HepG2 (cell line): Measurements from ENCODE around the gene EVI5. TPM values are rescaled to one million over a fixed set of nuclear protein-coding genes. Genes with fewer than 3 reads are reported as not detected.

Experiments
- ATAC-seq: fragments of 200-7000 bp; cut with Tn5 transposase; 3 replicates; pipeline ENCODE4 v1.9.1; 2020; ENCODE audit warnings: mild to moderate bottlenecking, moderate library complexity
- BruUV-seq: library from RNA; stranded (reverse); fragments of 400-500 nt; replicated peaks from 2 replicates; lab custom pipeline; 2021; lab: Mats Ljungman, UMichigan
- CTCF ChIA-PET: fragments of 300-600 bp; formaldehyde crosslinking; extraction: SDS; loops from one replicate; lab custom pipeline; 2021; ENCODE audit warnings: low total read pairs, inconsistent platforms, low intra/inter-chr PET ratio; lab: Yijun Ruan, JAX
- POLR2A ChIA-PET: fragments of 350-600 bp; sonication (Branson Sonifier 250); formaldehyde crosslinking; loops from one replicate; lab custom pipeline; 2020; ENCODE audit warnings: antibody characterized with exemption, inconsistent platforms; lab: Yijun Ruan, JAX
- DNase-seq: peaks from one replicate; pipeline ENCODE4 v3.0.0-alpha.2; 2015; ENCODE audit warnings: low spot score
- FAIRE-seq: peaks from 3 replicates; lab custom pipeline; 2011; peaks lifted over from hg19 to GRCh38; lab: Jason Lieb, UNC
- H2AFZ ChIP-seq: one replicate; pipeline ENCODE4 v1.6.1; 2011; ENCODE audit warnings: low read length, inconsistent platforms
- H3K27ac ChIP-seq: fragments of 300-600 bp; 3 replicates; pipeline ENCODE4 v1.8.0; 2011; ENCODE audit warnings: mixed run types, mild to moderate bottlenecking, mixed read lengths, low read length, inconsistent platforms; ENCODE audit not compliant: insufficient read depth; ENCODE audit errors: extremely low read length
- H3K27me3 ChIP-seq, 2 experiments: fragments of 200-600 bp in 1 of 2; 2 replicates in 1 of 2; 3 replicates in 1 of 2; pipeline versions ENCODE4 v1.6.0 to v1.8.0; 2011; ENCODE audit warnings: low read length in 2 of 2, mild to moderate bottlenecking in 2 of 2, moderate library complexity in 2 of 2, inconsistent platforms in 1 of 2; ENCODE audit not compliant: insufficient read depth in 2 of 2, control insufficient read depth in 1 of 2
- H3K36me3 ChIP-seq, 2 experiments: fragments of 200-600 bp in 1 of 2; replicated peaks in 1 of 2; 2 replicates in 1 of 2; 3 replicates in 1 of 2; pipeline versions ENCODE4 v1.5.1 to v1.8.0; 2011; ENCODE audit warnings: low read length in 2 of 2, inconsistent platforms in 1 of 2; ENCODE audit not compliant: insufficient read depth in 2 of 2, control insufficient read depth in 1 of 2
- H3K4me1 ChIP-seq: 2 replicates; pipeline ENCODE4 v1.5.1; 2012; ENCODE audit warnings: low read length, inconsistent platforms; ENCODE audit not compliant: insufficient read depth
- H3K4me2 ChIP-seq: 2 replicates; pipeline ENCODE4 v1.6.0; 2011; ENCODE audit warnings: low read depth, low read length, inconsistent platforms
- H3K4me3 ChIP-seq, 3 experiments: fragments of 200-600 bp in 1 of 3; sonication (generic), shearing (Covaris generic) in 1 of 3; replicated peaks in 1 of 3; 2 replicates each; pipeline ENCODE4 v1.5.1; 2011 to 2016; ENCODE audit warnings: low read length in 3 of 3, inconsistent platforms in 2 of 3, low read depth in 2 of 3, mild to moderate bottlenecking in 2 of 3, control low read depth in 1 of 3, mixed read lengths in 1 of 3; ENCODE audit not compliant: insufficient read depth in 1 of 3
- H3K79me2 ChIP-seq: one replicate; pipeline ENCODE4 v1.6.1; 2011; ENCODE audit warnings: low read length, inconsistent platforms; ENCODE audit not compliant: insufficient read depth
- H3K9ac ChIP-seq: 2 replicates; pipeline ENCODE4 v1.6.0; 2011; ENCODE audit warnings: mild to moderate bottlenecking, low read depth, low read length, inconsistent platforms; ENCODE audit not compliant: insufficient read depth
- H3K9me3 ChIP-seq: 2 replicates; pipeline ENCODE4 v1.5.1; 2012; ENCODE audit warnings: mild to moderate bottlenecking, low read length
- H4K20me1 ChIP-seq: 2 replicates; pipeline ENCODE4 v1.6.0; 2011; ENCODE audit warnings: inconsistent platforms, mild to moderate bottlenecking, low read length, moderate library complexity; ENCODE audit not compliant: insufficient read depth
- CEBPG ChIP-seq: IDR thresholded peaks from 2 replicates; pipeline ENCODE4 v1.6.1; 2016
- MAZ ChIP-seq, 2 experiments: sonication (generic) in 1 of 2; formaldehyde crosslinking in 1 of 2; IDR thresholded peaks; 2 replicates each; pipeline versions ENCODE4 v1.5.0 to v1.6.1; 2012 to 2020; ENCODE audit warnings: low read depth in 2 of 2, mild to moderate bottlenecking in 2 of 2, borderline replicate concordance in 1 of 2, improper control_type of control experiment in 1 of 2, low read length in 1 of 2, missing genetic modification reagents in 1 of 2, moderate library complexity in 1 of 2
- MBD4 ChIP-seq: IDR thresholded peaks from 2 replicates; pipeline ENCODE4 v1.6.1; 2012; ENCODE audit warnings: low read length, inconsistent platforms, borderline replicate concordance
- NFYB ChIP-seq: sonication (generic); formaldehyde crosslinking; IDR thresholded peaks from 2 replicates; pipeline ENCODE4 v1.4.0; 2020; ENCODE audit warnings: missing genetic modification reagents
- PCBP1 ChIP-seq: fragments of 200-400 bp; formaldehyde crosslinking; IDR thresholded peaks from 2 replicates; pipeline ENCODE4 v1.6.1; 2017; ENCODE audit warnings: mild to moderate bottlenecking, low read depth, low read length, borderline replicate concordance
- ZNF263 ChIP-seq: sonication (generic); formaldehyde crosslinking; IDR thresholded peaks from 2 replicates; pipeline ENCODE4 v1.4.0; 2020; ENCODE audit warnings: missing genetic modification reagents
- ZNF589 ChIP-seq: sonication (generic); formaldehyde crosslinking; conservative IDR thresholded peaks from 2 replicates; pipeline ENCODE4 v1.8.0; 2022; ENCODE audit warnings: mild to moderate bottlenecking, moderate library complexity, missing genetic modification reagents
- ZNF883 ChIP-seq: sonication (generic); formaldehyde crosslinking; IDR thresholded peaks from 2 replicates; pipeline ENCODE4 v1.5.1; 2020; ENCODE audit warnings: mild to moderate bottlenecking, missing genetic modification reagents; ENCODE audit errors: not compliant biosample characterization
- WGBS: methylation state at CpG from one replicate; pipeline ENCODE4 v1.1.6; 2017; ENCODE audit warnings: low lambda C conversion rate; 5-methylcytosine and 5-hydroxymethylcytosine counted together
- in situ Hi-C: cut with HindIII; loops from 2 replicates; pipeline ENCODE4 v1.10.0; 2017; ENCODE audit warnings: low pct_unique_long_range_greater_than_20kb; ENCODE audit not compliant: extremely low pct_ligation_motif_present
- intact Hi-C: fragments of 100-400 bp; cut with micrococcal nuclease; formaldehyde crosslinking; loops from one replicate; pipeline ENCODE4 v1.10.0; 2022; ENCODE audit not compliant: unreplicated experiment
- polyA plus RNA-seq, 8 experiments: library from polyadenylated mRNA; depleted of rRNA in 3 of 8; stranded (reverse) in 7 of 8; unstranded in 1 of 8; fragments of >200 nt; fragmentation: Illumina TruSeq in 4 of 8; extraction: Trizol in 4 of 8; gene quantifications; 2 replicates each; pipeline versions ENCODE4 v1.2.1 to v1.2.3, GENCODE V29; 2011 to 2016; ENCODE audit warnings: low read depth in 4 of 8, missing spikeins in 1 of 8, mixed read lengths in 1 of 8; ENCODE audit not compliant: insufficient read depth in 1 of 8
- total RNA-seq, 5 experiments: library from RNA; depleted of rRNA; stranded (reverse); fragments of >200 nt; fragmentation: Illumina TruSeq; extraction: Trizol; gene quantifications; 2 replicates each; pipeline ENCODE4 v1.2.3, GENCODE V29; 2016; ENCODE audit warnings: low read depth in 1 of 5
- TF ChIP-seq, protein P1 (sequence below): sonication (generic); formaldehyde crosslinking; IDR thresholded peaks from 2 replicates; pipeline ENCODE4 v1.4.0; 2020; ENCODE audit warnings: missing genetic modification reagents
- TF ChIP-seq, protein P2 (sequence below): sonication (generic); formaldehyde crosslinking; IDR thresholded peaks from 2 replicates; pipeline ENCODE4 v1.8.1; 2023; ENCODE audit warnings: mild to moderate bottlenecking, missing genetic modification reagents
- TF ChIP-seq, protein P3 (sequence below): sonication (generic); formaldehyde crosslinking; IDR thresholded peaks from 2 replicates; pipeline ENCODE4 v1.8.0; 2022; ENCODE audit warnings: missing genetic modification reagents, mild to moderate bottlenecking, borderline replicate concordance
- TF ChIP-seq, protein P4 (sequence below): sonication (generic); formaldehyde crosslinking; IDR thresholded peaks from 2 replicates; pipeline ENCODE4 v1.5.0; 2020; ENCODE audit warnings: missing genetic modification reagents, mild to moderate bottlenecking, borderline replicate concordance

EVI5 gene
- total and polyA plus RNA-seq, 2 of the 13 experiments (the other 11 are each of a cell fraction or from before 2014, with no cell fraction given), result 4.0 to 12.6 TPM

DNA sequence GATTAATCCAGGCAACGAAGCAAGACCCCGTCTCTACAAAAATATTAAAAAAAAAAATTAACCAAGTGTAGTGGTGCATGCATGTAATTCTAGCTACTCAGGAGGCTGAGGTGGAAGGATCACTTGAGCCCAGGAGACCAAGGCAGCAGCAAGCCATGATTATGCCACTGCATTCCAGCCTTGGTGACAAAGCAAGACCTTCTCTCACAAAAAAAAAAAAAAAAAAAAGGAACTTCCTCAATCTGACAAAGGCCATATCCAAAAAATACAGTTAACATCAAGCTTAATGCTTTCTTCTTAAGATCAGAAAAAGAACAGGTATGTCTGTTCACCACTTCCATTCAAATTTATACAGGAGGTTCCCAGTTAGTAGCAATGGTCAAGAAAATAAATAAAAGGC lies 54.4 kb downstream of the EVI5 start (continued):
- TF ChIP-seq, protein P1, sequence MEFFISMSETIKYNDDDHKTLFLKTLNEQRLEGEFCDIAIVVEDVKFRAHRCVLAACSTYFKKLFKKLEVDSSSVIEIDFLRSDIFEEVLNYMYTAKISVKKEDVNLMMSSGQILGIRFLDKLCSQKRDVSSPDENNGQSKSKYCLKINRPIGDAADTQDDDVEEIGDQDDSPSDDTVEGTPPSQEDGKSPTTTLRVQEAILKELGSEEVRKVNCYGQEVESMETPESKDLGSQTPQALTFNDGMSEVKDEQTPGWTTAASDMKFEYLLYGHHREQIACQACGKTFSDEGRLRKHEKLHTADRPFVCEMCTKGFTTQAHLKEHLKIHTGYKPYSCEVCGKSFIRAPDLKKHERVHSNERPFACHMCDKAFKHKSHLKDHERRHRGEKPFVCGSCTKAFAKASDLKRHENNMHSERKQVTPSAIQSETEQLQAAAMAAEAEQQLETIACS (CRISPR knock-in tag), result no peak
- TF ChIP-seq PCBP1 (no peak), MAZ (IDR thresholded peaks at IDR 0.05; ENCODE audit: borderline replicate concordance, low read depth, low read length) (no peak), MAZ (CRISPR knock-in tag; IDR thresholded peaks at IDR 0.05; ENCODE audit: low read depth) (no peak), MBD4 (no peak)
- TF ChIP-seq, all 625 proteins: peak for 0

DNA sequence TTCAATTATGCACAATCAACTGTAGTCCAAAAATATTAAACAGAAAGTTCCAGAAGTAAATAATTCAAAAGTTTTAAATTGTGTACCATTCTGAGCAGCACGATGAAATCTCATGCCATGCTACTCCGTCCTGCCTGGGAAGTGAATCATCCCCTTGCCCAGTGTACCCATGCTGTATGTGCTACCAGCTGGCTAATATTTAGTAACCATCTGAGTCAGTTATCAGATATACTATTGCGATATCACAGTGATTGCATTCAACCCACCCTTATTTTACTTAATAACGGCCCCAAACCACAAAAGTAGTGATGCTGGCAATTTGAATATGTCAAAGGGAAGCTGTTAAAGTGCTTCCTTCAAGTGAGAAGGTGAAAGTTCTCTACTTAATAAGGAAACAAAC lies 56.2 kb downstream of the EVI5 start:
- in situ Hi-C loops, result no loop called here
- Histone ChIP-seq H3K27me3 (no peaks in the 10 kb centered on the region), H3K4me2 (no peak overlapping the region), H3K4me1 (peaks cover 12% of the 10 kb centered on the region), H4K20me1 (no peaks in the 10 kb centered on the region), H3K4me3 (no peak overlapping the region), H3K9ac (no peak overlapping the region), H3K79me2 (no peaks in the 10 kb centered on the region), H2AFZ (no peak overlapping the region), H3K9me3 (no peaks in the 10 kb centered on the region), H3K27ac (no peak overlapping the region), H3K36me3 (no peaks in the 10 kb centered on the region)
- DNase-seq, result no peak
- POLR2A ChIA-PET, result no interaction called here
- no peak for FAIRE-seq
- 98% methylated on average over 4 of the region's 4 CpGs for WGBS
- CTCF ChIA-PET, result no interaction called here
- ATAC-seq, result no peak
- intact Hi-C loops, result no loop called here
- no TSS peak for BruUV-seq
- TF ChIP-seq ZNF589 (no peak), ZNF263 (CRISPR knock-in tag) (no peak), CEBPG (CRISPR knock-in tag) (no peak), ZNF883 (no peak), NFYB (CRISPR knock-in tag) (no peak)
- TF ChIP-seq, protein P2, sequence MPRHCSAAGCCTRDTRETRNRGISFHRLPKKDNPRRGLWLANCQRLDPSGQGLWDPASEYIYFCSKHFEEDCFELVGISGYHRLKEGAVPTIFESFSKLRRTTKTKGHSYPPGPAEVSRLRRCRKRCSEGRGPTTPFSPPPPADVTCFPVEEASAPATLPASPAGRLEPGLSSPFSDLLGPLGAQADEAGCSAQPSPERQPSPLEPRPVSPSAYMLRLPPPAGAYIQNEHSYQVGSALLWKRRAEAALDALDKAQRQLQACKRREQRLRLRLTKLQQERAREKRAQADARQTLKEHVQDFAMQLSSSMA (CRISPR knock-in tag), result no peak
- TF ChIP-seq, protein P3, sequence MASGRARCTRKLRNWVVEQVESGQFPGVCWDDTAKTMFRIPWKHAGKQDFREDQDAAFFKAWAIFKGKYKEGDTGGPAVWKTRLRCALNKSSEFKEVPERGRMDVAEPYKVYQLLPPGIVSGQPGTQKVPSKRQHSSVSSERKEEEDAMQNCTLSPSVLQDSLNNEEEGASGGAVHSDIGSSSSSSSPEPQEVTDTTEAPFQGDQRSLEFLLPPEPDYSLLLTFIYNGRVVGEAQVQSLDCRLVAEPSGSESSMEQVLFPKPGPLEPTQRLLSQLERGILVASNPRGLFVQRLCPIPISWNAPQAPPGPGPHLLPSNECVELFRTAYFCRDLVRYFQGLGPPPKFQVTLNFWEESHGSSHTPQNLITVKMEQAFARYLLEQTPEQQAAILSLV, result no peak
- TF ChIP-seq, protein P4, sequence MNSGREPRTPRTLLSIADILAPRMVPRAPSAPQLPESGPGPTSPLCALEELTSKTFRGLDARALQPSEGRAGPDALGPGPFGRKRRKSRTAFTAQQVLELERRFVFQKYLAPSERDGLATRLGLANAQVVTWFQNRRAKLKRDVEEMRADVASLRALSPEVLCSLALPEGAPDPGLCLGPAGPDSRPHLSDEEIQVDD (CRISPR knock-in tag), result no peak
